GM21515 (cell line): Measurements from ENCODE around the gene SH3BP1.

Experiments
- ATAC-seq: cut with Tn5 transposase; IDR thresholded peaks from one replicate; pipeline ENCODE4 v1.9.1; 2021; ENCODE audit not compliant: unreplicated experiment

SH3BP1 gene

GRCh38 chr22:37704645-37705044 lies 65.2 kb downstream of the SH3BP1 start:
- no peak for ATAC-seq

GRCh38 chr22:37705205-37705604 lies 65.7 kb downstream of the SH3BP1 start:
- ATAC-seq = no peak
